HFFc6 (cell line): Measurements from ENCODE around the gene BRI3. TPM values are rescaled to one million over a fixed set of nuclear protein-coding genes. Genes with fewer than 3 reads are reported as not detected.

Experiments used
- DNase-seq: peaks from one replicate; pipeline ENCODE4 v3.0.0-alpha.2; 2018
- H3K27ac Mint-ChIP-seq: 2 replicates; pipeline ENCODE4 v1.8.0; 2020; ENCODE audit warnings: mild to moderate bottlenecking, mixed read lengths
- H3K27me3 Mint-ChIP-seq: 2 replicates; pipeline ENCODE4 v1.8.0; 2021; ENCODE audit warnings: mild to moderate bottlenecking, moderate library complexity, mixed read lengths; ENCODE audit not compliant: insufficient read depth
- H3K36me3 Mint-ChIP-seq: 2 replicates; pipeline ENCODE4 v1.8.0; 2021; ENCODE audit warnings: low read depth, mixed read lengths
- H3K4me1 Mint-ChIP-seq: 2 replicates; pipeline ENCODE4 v1.8.0; 2020; ENCODE audit warnings: low read depth, mixed read lengths
- H3K4me3 Mint-ChIP-seq: 2 replicates; pipeline ENCODE4 v1.8.0; 2020; ENCODE audit warnings: mild to moderate bottlenecking, moderate library complexity, mixed read lengths
- H3K9me3 Mint-ChIP-seq: 2 replicates; pipeline ENCODE4 v1.8.0; 2020; ENCODE audit warnings: mild to moderate bottlenecking, mixed read lengths
- CTCF ChIP-seq: fragments of 200-600 bp; sonication (generic); IDR thresholded peaks from 2 replicates; pipeline ENCODE4 v1.5.0; 2021; ENCODE audit warnings: antibody characterized with exemption, mild to moderate bottlenecking
- total RNA-seq, 6 experiments: library from RNA; stranded (reverse); fragmentation: NEBNext Ultra II Directional; extraction: Animal tissue kit (Norgen Biotek cat#: 25700); gene quantifications; 2 replicates in 1 of 6; 3 replicates in 5 of 6; pipeline ENCODE4 v1.2.3, GENCODE V29; 2021

BRI3 gene
- total RNA-seq, 6 experiments from 2014 or later: 288 to 304 (median 295) TPM

DNA sequence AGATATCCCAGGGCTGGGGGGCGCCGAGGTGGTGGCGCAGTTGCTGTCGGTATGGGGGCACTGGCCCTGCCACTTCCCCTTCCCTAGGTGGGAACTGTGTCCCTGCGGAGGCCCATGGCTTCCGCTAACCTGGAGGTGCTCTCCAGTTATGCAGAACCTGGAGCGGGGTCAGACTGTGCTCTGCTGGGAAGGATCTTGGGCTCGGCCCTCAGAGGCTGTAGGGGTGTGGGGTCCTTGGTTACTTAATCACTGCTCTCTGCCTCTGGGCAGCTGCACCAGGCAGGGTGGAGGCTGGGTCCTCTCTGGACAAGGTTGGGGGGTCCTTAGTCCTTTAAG lies 2.4 kb downstream of the BRI3 start:
- Mint-ChIP-seq H3K27me3 (peaks cover 16% of the 10 kb centered on the region), H3K4me1 (peaks cover 54% of the 10 kb centered on the region), H3K4me3 (peak overlapping the region; percentile 96), H3K36me3 (peaks cover 30% of the 10 kb centered on the region), H3K27ac (peak overlapping the region; percentile 99), H3K9me3 (no peaks in the 10 kb centered on the region)
- no peak for DNase-seq
- no peak for TF ChIP-seq CTCF

- Mint-ChIP-seq H3K4me1 (peaks cover 54% of the 10 kb centered on the region), H3K27ac (peak overlapping the region; percentile 99), H3K36me3 (peaks cover 30% of the 10 kb centered on the region), H3K9me3 (no peaks in the 10 kb centered on the region), H3K4me3 (peak overlapping the region; percentile 96), H3K27me3 (peaks cover 16% of the 10 kb centered on the region)
- peak; percentile 85 for DNase-seq
- TF ChIP-seq CTCF: peak; percentile 44; the same call in 1 of the 2 replicates
Observed at GRCh38 chr7:98284335-98285036, 3.0 kb downstream of the BRI3 start.

GRCh38 chr7:98285157-98286092 lies 3.9 kb downstream of the BRI3 start:
- no peak for DNase-seq
- Mint-ChIP-seq H3K36me3 (peaks cover 30% of the 10 kb centered on the region), H3K27me3 (peaks cover 16% of the 10 kb centered on the region), H3K9me3 (no peaks in the 10 kb centered on the region), H3K4me1 (peaks cover 53% of the 10 kb centered on the region), H3K4me3 (peak overlapping the region; percentile 96), H3K27ac (peak overlapping the region; percentile 99)
- no peak for TF ChIP-seq CTCF

DNA sequence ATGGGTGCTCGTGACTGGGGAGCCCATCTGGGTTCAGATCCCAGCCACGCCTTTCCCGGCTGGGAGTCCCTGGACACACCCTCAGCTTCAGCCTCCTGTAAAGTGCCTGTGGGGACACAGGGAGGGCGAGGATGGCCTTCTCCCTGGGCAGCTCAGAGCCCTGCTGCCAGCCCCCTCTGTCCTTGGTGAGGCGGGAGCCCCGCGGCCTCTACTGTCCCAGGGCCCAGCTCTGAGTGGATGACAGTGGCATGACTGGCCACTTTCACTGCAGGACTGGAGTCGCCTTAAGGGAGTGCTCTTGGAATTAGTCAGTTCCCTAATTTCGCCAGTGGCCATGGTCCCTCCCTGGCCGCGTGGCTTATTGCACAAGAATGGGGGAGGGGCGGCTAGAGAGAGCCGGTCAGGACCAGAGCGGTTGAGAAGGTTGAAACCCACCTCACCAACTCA lies 4.6 kb downstream of the BRI3 start:
- peak; percentile 88 for DNase-seq
- H3K27ac Mint-ChIP-seq: peak overlapping the region; percentile 99
- no peaks in the 10 kb centered on the region for H3K9me3 Mint-ChIP-seq
- H3K36me3 Mint-ChIP-seq: peaks cover 30% of the 10 kb centered on the region
- H3K27me3 Mint-ChIP-seq: peaks cover 18% of the 10 kb centered on the region
- H3K4me1 Mint-ChIP-seq: peaks cover 49% of the 10 kb centered on the region
- peak overlapping the region; percentile 83 for H3K4me3 Mint-ChIP-seq
- no peak for TF ChIP-seq CTCF

GRCh38 chr7:98286701-98287485 lies 5.4 kb downstream of the BRI3 start:
- no peak for DNase-seq
- H3K4me1 Mint-ChIP-seq: peaks cover 49% of the 10 kb centered on the region
- TF ChIP-seq CTCF: peak; percentile 55
- H3K4me3 Mint-ChIP-seq: peak overlapping the region; percentile 83
- peaks cover 19% of the 10 kb centered on the region for H3K27me3 Mint-ChIP-seq
- peaks cover 30% of the 10 kb centered on the region for H3K36me3 Mint-ChIP-seq
- peak overlapping the region; percentile 99 for H3K27ac Mint-ChIP-seq
- no peaks in the 10 kb centered on the region for H3K9me3 Mint-ChIP-seq
